ENCODE measurements around the gene RAB8B. TPM values are rescaled to one million over a fixed set of nuclear protein-coding genes. Genes with fewer than 3 reads are reported as not detected.

Gene RAB8B
- total RNA-seq (2013; cell fraction: nucleolus; rRNA removed) = 40.8 and 42.3 TPM in 2 replicates
- total RNA-seq (2014; rRNA removed) (52.0 and 71.2 TPM in 2 replicates), total RNA-seq (2014; rRNA removed; fragmentation: Illumina TruSeq; extraction: Trizol) (98.5 and 104 TPM in 2 replicates), total RNA-seq (2021) (71.7 and 73.1 TPM in 2 replicates), polyA plus RNA-seq (2011; rRNA removed) (76.0 and 120 TPM in 2 replicates), polyA plus RNA-seq (2014; fragmentation: Illumina TruSeq; extraction: Trizol) (76.4 and 123 TPM in 2 replicates), polyA plus RNA-seq (2014; fragmentation: Nextera tagmentation; extraction: Ambion mirVana) (10 to 100 TPM; 17.8 to 26.0 TPM), polyA plus RNA-seq (2014; rRNA removed) (49.0 and 53.4 TPM in 2 replicates), polyA plus RNA-seq (2016; fragmentation: Nextera tagmentation; extraction: Ambion mirVana) (10 to 100 TPM; 64.0 to 66.3 TPM), polyA minus RNA-seq (2011; rRNA and poly(A)+ RNA removed) (71.1 and 79.5 TPM in 2 replicates), Bru-seq, nascent RNA (percentile 93 among the genes with signal in this experiment), BruChase-seq, experiment 1, labeled RNA remaining after a 6-hour chase (percentile 95 among the genes with signal in this experiment), BruChase-seq, experiment 2, labeled RNA remaining after a 2-hour chase (percentile 93 among the genes with signal in this experiment)
- 23.3 TPM for polyA plus RNA-seq (2011; ENCODE audit: low read depth)
- polyA plus RNA-seq (2011; cell fraction: cytosol; rRNA removed) = 25.1 and 48.1 TPM in 2 replicates
- 32.8 and 39.5 TPM in 2 replicates for polyA plus RNA-seq (2011; cell fraction: nucleus; rRNA removed)
- polyA plus RNA-seq (2012) = 47.5 and 47.8 TPM in 2 replicates
- 107 and 133 TPM in 2 replicates for polyA minus RNA-seq (2011; cell fraction: cytosol; rRNA and poly(A)+ RNA removed)
- polyA minus RNA-seq (2011; cell fraction: nucleus; rRNA and poly(A)+ RNA removed) = 11.1 and 13.0 TPM in 2 replicates
- long read RNA-seq, experiment 1, full-length matches to known transcripts = 13 of 16 reads
- long read RNA-seq, experiment 1, partial matches to known transcripts = 0 of 16 reads
- long read RNA-seq, experiment 1, other reads (novel, unspliced or antisense) = 3 of 16 reads
- long read RNA-seq, experiment 2, full-length matches to known transcripts = 52 of 77 reads
- long read RNA-seq, experiment 2, partial matches to known transcripts = 2 of 77 reads
- long read RNA-seq, experiment 2, other reads (novel, unspliced or antisense) = 23 of 77 reads

DNA sequence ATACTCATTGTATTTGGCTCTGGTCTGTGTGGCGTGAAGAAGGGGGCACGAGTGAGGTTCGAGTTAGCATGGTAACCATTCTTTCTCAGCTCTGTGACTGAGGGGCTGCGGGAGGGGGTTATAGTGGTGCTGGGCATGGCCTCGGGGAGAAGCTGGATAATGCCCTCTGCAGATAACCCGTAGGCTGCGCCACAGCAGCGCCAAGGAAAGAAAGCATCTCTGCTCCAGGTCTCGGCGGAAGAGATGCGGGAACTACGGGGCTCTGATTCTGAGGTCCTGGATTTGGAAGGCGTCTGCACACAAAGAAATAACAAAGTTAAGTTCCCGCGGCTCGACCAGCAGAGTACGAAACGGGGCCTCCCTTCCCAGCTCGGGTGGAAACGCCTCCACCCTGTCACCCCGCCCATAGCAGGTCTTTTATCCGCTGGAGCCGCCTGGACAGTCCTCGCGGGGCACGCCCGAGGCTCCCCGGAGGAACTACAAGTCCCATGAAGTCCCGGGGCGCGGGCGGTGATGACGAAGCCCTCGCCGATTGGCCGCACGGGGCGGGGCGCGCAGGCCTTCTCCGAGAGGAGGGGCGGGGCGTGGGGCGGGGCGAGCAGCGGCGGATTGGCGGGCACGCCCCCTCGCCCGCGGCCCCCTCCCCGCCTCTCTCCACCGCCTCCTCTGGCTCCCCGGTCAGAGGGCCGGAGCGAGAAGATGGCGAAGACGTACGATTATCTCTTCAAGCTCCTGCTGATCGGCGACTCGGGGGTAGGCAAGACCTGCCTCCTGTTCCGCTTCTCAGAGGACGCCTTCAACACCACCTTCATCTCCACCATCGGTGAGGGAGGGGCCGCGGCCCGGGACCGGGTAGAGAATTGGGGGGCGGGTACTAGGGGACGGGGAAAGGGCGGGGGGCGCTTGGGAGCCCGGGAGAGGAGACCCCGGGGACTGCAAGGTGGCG is at the start of gene RAB8B:
Gene RAB8B, plus strand, starts transcription at position 681 of the 946 bp plus-strand sequence. Its CDS starts 19 bp downstream, at position 700.
- Histone ChIP-seq H3K9ac (ENCODE audit: control insufficient read depth, insufficient read depth, low read length) (peak within 1 kb of the TSS; percentile 79), H3K9me3 (replicated peaks; ENCODE audit: control insufficient read depth, insufficient read depth, low read length) (no peaks in the 10 kb centered on the region), H3K36me3 (ENCODE audit: control insufficient read depth in 2 of 2, insufficient read depth in 2 of 2, low read length in 1 of 2) (no peaks in the 10 kb centered on the region), H4K20me1 (ENCODE audit: control insufficient read depth, insufficient read depth) (no peaks in the 10 kb centered on the region), H3K79me2 (ENCODE audit: control insufficient read depth, insufficient read depth, low read length) (peaks cover 48% of the 10 kb centered on the region), H3K4me2 (ENCODE audit: control insufficient read depth, insufficient read depth) (peak within 1 kb of the TSS; percentile 85), H3K27ac (ENCODE audit: control insufficient read depth, insufficient read depth) (peak within 1 kb of the TSS; percentile 86), H3K4me3 (peak within 1 kb of the TSS; percentile 96), H2AFZ (ENCODE audit: control insufficient read depth, low read depth, low read length) (peak within 1 kb of the TSS; percentile 82), H3K4me1 (ENCODE audit: control insufficient read depth, insufficient read depth, low read length) (peaks cover 20% of the 10 kb centered on the region), H3K27me3 (replicated peaks in 1 of 2; ENCODE audit: control insufficient read depth in 2 of 2, insufficient read depth in 2 of 2, low read length in 1 of 2) (no peaks in the 10 kb centered on the region)
- intact Hi-C loops (cut with micrococcal nuclease; ENCODE audit: unreplicated experiment) = loop anchor here (2.0 kb wide), 2 partner anchors 32 to 68 kb away; partner anchors contain the start of gene RPS27L
- peak; percentile 83 for ATAC-seq
- ChIA-PET SMC1A (ENCODE audit: uncharacterized antibody, unreplicated experiment) (interaction anchor here (0.6 to 1.2 kb wide), 4 partner anchors 34 to 731 kb away, joined by 3 to 6 read pairs (median 3); no protein-coding TSS in a partner anchor), RAD21 (ENCODE audit: unreplicated experiment) (interaction anchor here (0.6 to 3.5 kb wide), 4 partner anchors 11 to 215 kb away, joined by 3 to 13 read pairs (median 4); no protein-coding TSS in a partner anchor), CTCF (interaction anchor here (1.0 kb wide), 1 partner anchor 23 kb away, joined by 3 read pairs; no protein-coding TSS in a partner anchor), POLR2A (interaction anchor here (0.6 to 2.5 kb wide), 5 partner anchors 9 to 1129 kb away, joined by 4 to 16 read pairs (median 5); partner anchors contain the start of genes RPS27L and VPS13C)
- TSS peak; percentile 77 for BruUV-seq (replicated peaks)
- DNase-seq (ENCODE audit: low read depth, low spot score) = peak; percentile 67
- no peak for FAIRE-seq
- WGBS (ENCODE audit: insufficient coverage, insufficient replicate concordance, low lambda C conversion rate, missing lambda C conversion rate) = 0% methylated on average over 49 of the region's 77 CpGs
- in situ Hi-C loops (cut with MboI) = no loop called here
- TF ChIP-seq, protein P1, sequence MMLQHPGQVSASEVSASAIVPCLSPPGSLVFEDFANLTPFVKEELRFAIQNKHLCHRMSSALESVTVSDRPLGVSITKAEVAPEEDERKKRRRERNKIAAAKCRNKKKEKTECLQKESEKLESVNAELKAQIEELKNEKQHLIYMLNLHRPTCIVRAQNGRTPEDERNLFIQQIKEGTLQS (IDR thresholded peaks at IDR 0.05; ENCODE audit: borderline replicate concordance, extremely low read depth, low read depth, low read length) = peak; percentile 82
- TF ChIP-seq SP1 (IDR thresholded peaks at IDR 0.05; ENCODE audit: low read depth, low read length) (peak; percentile 72), TARDBP (IDR thresholded peaks at IDR 0.05; ENCODE audit: borderline replicate concordance) (peak; percentile 91; the same call in 1 of the 2 replicates), SREBF2 (IDR thresholded peaks at IDR 0.05; ENCODE audit: low read length) (no peak), RB1 (IDR thresholded peaks at IDR 0.05; ENCODE audit: borderline replicate concordance) (0 out of 2 replicates have a peak, but pooled peaks have one; percentile 25)
- TF ChIP-seq, protein P2, sequence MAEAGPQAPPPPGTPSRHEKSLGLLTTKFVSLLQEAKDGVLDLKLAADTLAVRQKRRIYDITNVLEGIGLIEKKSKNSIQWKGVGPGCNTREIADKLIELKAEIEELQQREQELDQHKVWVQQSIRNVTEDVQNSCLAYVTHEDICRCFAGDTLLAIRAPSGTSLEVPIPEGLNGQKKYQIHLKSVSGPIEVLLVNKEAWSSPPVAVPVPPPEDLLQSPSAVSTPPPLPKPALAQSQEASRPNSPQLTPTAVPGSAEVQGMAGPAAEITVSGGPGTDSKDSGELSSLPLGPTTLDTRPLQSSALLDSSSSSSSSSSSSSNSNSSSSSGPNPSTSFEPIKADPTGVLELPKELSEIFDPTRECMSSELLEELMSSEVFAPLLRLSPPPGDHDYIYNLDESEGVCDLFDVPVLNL (IDR thresholded peaks at IDR 0.05; ENCODE audit: low read depth, low read length) = no peak
- TF ChIP-seq, protein P3, sequence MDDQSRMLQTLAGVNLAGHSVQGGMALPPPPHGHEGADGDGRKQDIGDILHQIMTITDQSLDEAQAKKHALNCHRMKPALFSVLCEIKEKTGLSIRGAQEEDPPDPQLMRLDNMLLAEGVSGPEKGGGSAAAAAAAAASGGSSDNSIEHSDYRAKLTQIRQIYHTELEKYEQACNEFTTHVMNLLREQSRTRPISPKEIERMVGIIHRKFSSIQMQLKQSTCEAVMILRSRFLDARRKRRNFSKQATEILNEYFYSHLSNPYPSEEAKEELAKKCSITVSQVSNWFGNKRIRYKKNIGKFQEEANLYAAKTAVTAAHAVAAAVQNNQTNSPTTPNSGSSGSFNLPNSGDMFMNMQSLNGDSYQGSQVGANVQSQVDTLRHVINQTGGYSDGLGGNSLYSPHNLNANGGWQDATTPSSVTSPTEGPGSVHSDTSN (IDR thresholded peaks at IDR 0.05; ENCODE audit: insufficient replicate concordance, low read depth, low read length) = no peak
- TF ChIP-seq, protein P4, sequence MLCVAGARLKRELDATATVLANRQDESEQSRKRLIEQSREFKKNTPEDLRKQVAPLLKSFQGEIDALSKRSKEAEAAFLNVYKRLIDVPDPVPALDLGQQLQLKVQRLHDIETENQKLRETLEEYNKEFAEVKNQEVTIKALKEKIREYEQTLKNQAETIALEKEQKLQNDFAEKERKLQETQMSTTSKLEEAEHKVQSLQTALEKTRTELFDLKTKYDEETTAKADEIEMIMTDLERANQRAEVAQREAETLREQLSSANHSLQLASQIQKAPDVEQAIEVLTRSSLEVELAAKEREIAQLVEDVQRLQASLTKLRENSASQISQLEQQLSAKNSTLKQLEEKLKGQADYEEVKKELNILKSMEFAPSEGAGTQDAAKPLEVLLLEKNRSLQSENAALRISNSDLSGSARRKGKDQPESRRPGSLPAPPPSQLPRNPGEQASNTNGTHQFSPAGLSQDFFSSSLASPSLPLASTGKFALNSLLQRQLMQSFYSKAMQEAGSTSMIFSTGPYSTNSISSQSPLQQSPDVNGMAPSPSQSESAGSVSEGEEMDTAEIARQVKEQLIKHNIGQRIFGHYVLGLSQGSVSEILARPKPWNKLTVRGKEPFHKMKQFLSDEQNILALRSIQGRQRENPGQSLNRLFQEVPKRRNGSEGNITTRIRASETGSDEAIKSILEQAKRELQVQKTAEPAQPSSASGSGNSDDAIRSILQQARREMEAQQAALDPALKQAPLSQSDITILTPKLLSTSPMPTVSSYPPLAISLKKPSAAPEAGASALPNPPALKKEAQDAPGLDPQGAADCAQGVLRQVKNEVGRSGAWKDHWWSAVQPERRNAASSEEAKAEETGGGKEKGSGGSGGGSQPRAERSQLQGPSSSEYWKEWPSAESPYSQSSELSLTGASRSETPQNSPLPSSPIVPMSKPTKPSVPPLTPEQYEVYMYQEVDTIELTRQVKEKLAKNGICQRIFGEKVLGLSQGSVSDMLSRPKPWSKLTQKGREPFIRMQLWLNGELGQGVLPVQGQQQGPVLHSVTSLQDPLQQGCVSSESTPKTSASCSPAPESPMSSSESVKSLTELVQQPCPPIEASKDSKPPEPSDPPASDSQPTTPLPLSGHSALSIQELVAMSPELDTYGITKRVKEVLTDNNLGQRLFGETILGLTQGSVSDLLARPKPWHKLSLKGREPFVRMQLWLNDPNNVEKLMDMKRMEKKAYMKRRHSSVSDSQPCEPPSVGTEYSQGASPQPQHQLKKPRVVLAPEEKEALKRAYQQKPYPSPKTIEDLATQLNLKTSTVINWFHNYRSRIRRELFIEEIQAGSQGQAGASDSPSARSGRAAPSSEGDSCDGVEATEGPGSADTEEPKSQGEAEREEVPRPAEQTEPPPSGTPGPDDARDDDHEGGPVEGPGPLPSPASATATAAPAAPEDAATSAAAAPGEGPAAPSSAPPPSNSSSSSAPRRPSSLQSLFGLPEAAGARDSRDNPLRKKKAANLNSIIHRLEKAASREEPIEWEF (IDR thresholded peaks at IDR 0.05; ENCODE audit: insufficient replicate concordance, low read depth, low read length) = no peak

All from GM12878 (cell line).